Liver (tissue), 9 donors: ENCODE results near the gene NCLN. TPM values are rescaled to one million over a fixed set of nuclear protein-coding genes. Genes with fewer than 3 reads are reported as not detected.

Source experiments
- DNase-seq: peaks from one replicate; pipeline ENCODE4 v3.0.0-alpha.2; 2017; ENCODE audit warnings: low spot score
- H3K27ac ChIP-seq, 2 donors: one replicate each; pipeline ENCODE4 v1.7.0; 2013; ENCODE audit warnings: inconsistent platforms in 2 of 2, low read length in 2 of 2, control low read depth in 1 of 2, low read depth in 1 of 2, mild to moderate bottlenecking in 1 of 2
- H3K27me3 ChIP-seq, 4 donors: one replicate each; pipeline versions ENCODE4 v1.6.1 to v1.7.0; 2013; ENCODE audit warnings: low read length in 3 of 4, inconsistent platforms in 1 of 4, mild to moderate bottlenecking in 1 of 4, moderate library complexity in 1 of 4; ENCODE audit not compliant: control insufficient read depth in 4 of 4, insufficient read depth in 4 of 4
- H3K36me3 ChIP-seq, 4 donors: one replicate each; pipeline versions ENCODE4 v1.6.1 to v1.7.0; 2013; ENCODE audit warnings: low read length in 3 of 4, mild to moderate bottlenecking in 3 of 4, low read depth in 1 of 4, moderate library complexity in 1 of 4; ENCODE audit not compliant: control insufficient read depth in 4 of 4, insufficient read depth in 3 of 4
- H3K4me1 ChIP-seq, 4 donors: one replicate each; pipeline versions ENCODE4 v1.6.1 to v1.7.0; 2013; ENCODE audit warnings: low read length in 3 of 4, mild to moderate bottlenecking in 3 of 4, moderate library complexity in 1 of 4; ENCODE audit not compliant: control insufficient read depth in 4 of 4, insufficient read depth in 4 of 4
- H3K4me3 ChIP-seq, 3 donors: one replicate each; pipeline versions ENCODE4 v1.6.1 to v1.7.0; 2013; ENCODE audit warnings: low read length in 3 of 3, control low read depth in 1 of 3, low read depth in 1 of 3, mild to moderate bottlenecking in 1 of 3
- H3K9ac ChIP-seq, 2 donors: one replicate each; pipeline ENCODE4 v1.7.0; 2013; ENCODE audit warnings: low read length in 2 of 2, mild to moderate bottlenecking in 2 of 2, moderate library complexity in 2 of 2, control low read depth in 1 of 2, low read depth in 1 of 2
- H3K9me3 ChIP-seq, 4 donors: one replicate each; pipeline versions ENCODE4 v1.6.1 to v1.7.0; 2013; ENCODE audit warnings: low read length in 3 of 4; ENCODE audit not compliant: control insufficient read depth in 4 of 4
- CTCF ChIP-seq: fragments of 150-350 bp; IDR thresholded peaks from 2 replicates; pipeline ENCODE4 v1.5.1; 2017; ENCODE audit warnings: improper control_type of control experiment, low read depth, low read length; ENCODE audit not compliant: missing input control
- FOXA1 ChIP-seq: IDR thresholded peaks from 2 replicates; pipeline ENCODE4 v1.6.1; 2016; ENCODE audit warnings: antibody characterized with exemption
- GABPA ChIP-seq, 2 donors: IDR thresholded peaks in 1 of 2; conservative IDR thresholded peaks in 1 of 2; 2 replicates each; pipeline ENCODE4 v1.6.1; 2016; ENCODE audit warnings: antibody characterized with exemption in 2 of 2, mild to moderate bottlenecking in 1 of 2, moderate library complexity in 1 of 2
- HNF4A ChIP-seq, 2 donors: conservative IDR thresholded peaks; 2 replicates each; pipeline ENCODE4 v1.6.1; 2016; ENCODE audit warnings: antibody characterized with exemption in 2 of 2, mild to moderate bottlenecking in 2 of 2
- HNF4G ChIP-seq: IDR thresholded peaks from 2 replicates; pipeline ENCODE4 v1.6.1; 2016; ENCODE audit warnings: antibody characterized with exemption
- JUND ChIP-seq, 2 donors: IDR thresholded peaks; 2 replicates each; pipeline ENCODE4 v1.6.1; 2016; ENCODE audit warnings: antibody characterized with exemption in 2 of 2
- MAX ChIP-seq: IDR thresholded peaks from 2 replicates; pipeline ENCODE4 v1.6.1; 2016; ENCODE audit warnings: antibody characterized with exemption
- NR2F2 ChIP-seq: IDR thresholded peaks from 2 replicates; pipeline ENCODE4 v1.6.1; 2016; ENCODE audit warnings: antibody characterized with exemption
- RAD21 ChIP-seq, 2 donors: IDR thresholded peaks; 2 replicates each; pipeline ENCODE4 v1.6.1; 2016; ENCODE audit warnings: antibody characterized with exemption in 2 of 2, mild to moderate bottlenecking in 2 of 2
- RXRA ChIP-seq, 2 donors: IDR thresholded peaks; 2 replicates each; pipeline ENCODE4 v1.6.1; 2017 to 2018; ENCODE audit warnings: antibody characterized with exemption in 2 of 2, mild to moderate bottlenecking in 1 of 2
- SP1 ChIP-seq: IDR thresholded peaks from 2 replicates; pipeline ENCODE4 v1.6.1; 2018; ENCODE audit warnings: antibody characterized with exemption, mild to moderate bottlenecking
- TAF1 ChIP-seq: conservative IDR thresholded peaks from 2 replicates; pipeline ENCODE4 v1.6.1; 2016; ENCODE audit warnings: antibody characterized with exemption, mild to moderate bottlenecking
- YY1 ChIP-seq: IDR thresholded peaks from 2 replicates; pipeline ENCODE4 v1.6.1; 2016; ENCODE audit warnings: antibody characterized with exemption, mild to moderate bottlenecking
- ZBTB33 ChIP-seq: IDR thresholded peaks from 2 replicates; pipeline ENCODE4 v1.6.1; 2016; ENCODE audit warnings: antibody characterized with exemption
- WGBS: extraction: QIAGEN DNeasy Blood & Tissue Kit; methylation state at CpG from one replicate; pipeline ENCODE4 v1.1.7; 2013; 5-methylcytosine and 5-hydroxymethylcytosine counted together
- polyA plus RNA-seq, 2 donors: library from polyadenylated mRNA; stranded (reverse) in 1 of 2; unstranded in 1 of 2; fragments of 200-250 nt in 1 of 2; fragments of >200 nt in 1 of 2; fragmentation: Nextera tagmentation in 1 of 2; extraction: Ambion mirVana in 1 of 2; gene quantifications; one replicate each; pipeline versions ENCODE4 v1.2.1 to v1.2.3, GENCODE V29; 2013 to 2015
- total RNA-seq, 2 donors: library from RNA; depleted of rRNA; stranded (reverse); fragments of >200 nt; gene quantifications; one replicate each; pipeline ENCODE4 v1.2.3, GENCODE V29; 2014
- TF ChIP-seq, protein P1 (sequence below): IDR thresholded peaks from 2 replicates; pipeline ENCODE4 v1.6.1; 2016; ENCODE audit warnings: antibody characterized with exemption, mild to moderate bottlenecking
- TF ChIP-seq, protein P2 (sequence below): IDR thresholded peaks from 2 replicates; pipeline ENCODE4 v1.6.1; 2016; ENCODE audit warnings: antibody characterized with exemption
- donor health status: healthy.
- donor health status: healthy.
- donor health status: healthy.
- donor health status: healthy.
- donor health status: healthy.

NCLN gene
- total and polyA plus RNA-seq, 4 donors = 29.5 to 50.8 (median 38.4) TPM

GRCh38 chr19:3207461-3208242, 21.9 kb downstream of the NCLN start:
- H3K27me3 ChIP-seq = no peaks in the 10 kb centered on the region
- H3K27ac ChIP-seq = no peak overlapping the region
- WGBS = 94% methylated on average over 43 of the region's 43 CpGs
- no peak for DNase-seq
- H3K36me3 ChIP-seq = peaks cover 0 to 35% (median 12%) of the 10 kb centered on the region in 4 donors
- H3K4me3 ChIP-seq = no peak overlapping the region
- no peak overlapping the region for H3K9ac ChIP-seq
- no peaks in the 10 kb centered on the region for H3K4me1 ChIP-seq
- no peaks in the 10 kb centered on the region for H3K9me3 ChIP-seq
- TF ChIP-seq RAD21 (IDR thresholded peaks at IDR 0.05) (no peak), MAX (no peak), HNF4A (conservative IDR thresholded peaks at IDR 0.05) (no peak), SP1 (no peak), GABPA (IDR thresholded peaks at IDR 0.05 in 1 of 2, conservative IDR thresholded peaks at IDR 0.05 in 1 of 2) (no peak), TAF1 (no peak), YY1 (no peak), ZBTB33 (no peak), JUND (IDR thresholded peaks at IDR 0.05) (no peak), NR2F2 (no peak), FOXA1 (no peak), RXRA (IDR thresholded peaks at IDR 0.05) (no peak), HNF4G (no peak)
- TF ChIP-seq, protein P1, sequence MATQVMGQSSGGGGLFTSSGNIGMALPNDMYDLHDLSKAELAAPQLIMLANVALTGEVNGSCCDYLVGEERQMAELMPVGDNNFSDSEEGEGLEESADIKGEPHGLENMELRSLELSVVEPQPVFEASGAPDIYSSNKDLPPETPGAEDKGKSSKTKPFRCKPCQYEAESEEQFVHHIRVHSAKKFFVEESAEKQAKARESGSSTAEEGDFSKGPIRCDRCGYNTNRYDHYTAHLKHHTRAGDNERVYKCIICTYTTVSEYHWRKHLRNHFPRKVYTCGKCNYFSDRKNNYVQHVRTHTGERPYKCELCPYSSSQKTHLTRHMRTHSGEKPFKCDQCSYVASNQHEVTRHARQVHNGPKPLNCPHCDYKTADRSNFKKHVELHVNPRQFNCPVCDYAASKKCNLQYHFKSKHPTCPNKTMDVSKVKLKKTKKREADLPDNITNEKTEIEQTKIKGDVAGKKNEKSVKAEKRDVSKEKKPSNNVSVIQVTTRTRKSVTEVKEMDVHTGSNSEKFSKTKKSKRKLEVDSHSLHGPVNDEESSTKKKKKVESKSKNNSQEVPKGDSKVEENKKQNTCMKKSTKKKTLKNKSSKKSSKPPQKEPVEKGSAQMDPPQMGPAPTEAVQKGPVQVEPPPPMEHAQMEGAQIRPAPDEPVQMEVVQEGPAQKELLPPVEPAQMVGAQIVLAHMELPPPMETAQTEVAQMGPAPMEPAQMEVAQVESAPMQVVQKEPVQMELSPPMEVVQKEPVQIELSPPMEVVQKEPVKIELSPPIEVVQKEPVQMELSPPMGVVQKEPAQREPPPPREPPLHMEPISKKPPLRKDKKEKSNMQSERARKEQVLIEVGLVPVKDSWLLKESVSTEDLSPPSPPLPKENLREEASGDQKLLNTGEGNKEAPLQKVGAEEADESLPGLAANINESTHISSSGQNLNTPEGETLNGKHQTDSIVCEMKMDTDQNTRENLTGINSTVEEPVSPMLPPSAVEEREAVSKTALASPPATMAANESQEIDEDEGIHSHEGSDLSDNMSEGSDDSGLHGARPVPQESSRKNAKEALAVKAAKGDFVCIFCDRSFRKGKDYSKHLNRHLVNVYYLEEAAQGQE = no peak
- TF ChIP-seq, protein P2, sequence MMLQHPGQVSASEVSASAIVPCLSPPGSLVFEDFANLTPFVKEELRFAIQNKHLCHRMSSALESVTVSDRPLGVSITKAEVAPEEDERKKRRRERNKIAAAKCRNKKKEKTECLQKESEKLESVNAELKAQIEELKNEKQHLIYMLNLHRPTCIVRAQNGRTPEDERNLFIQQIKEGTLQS = no peak

DNA sequence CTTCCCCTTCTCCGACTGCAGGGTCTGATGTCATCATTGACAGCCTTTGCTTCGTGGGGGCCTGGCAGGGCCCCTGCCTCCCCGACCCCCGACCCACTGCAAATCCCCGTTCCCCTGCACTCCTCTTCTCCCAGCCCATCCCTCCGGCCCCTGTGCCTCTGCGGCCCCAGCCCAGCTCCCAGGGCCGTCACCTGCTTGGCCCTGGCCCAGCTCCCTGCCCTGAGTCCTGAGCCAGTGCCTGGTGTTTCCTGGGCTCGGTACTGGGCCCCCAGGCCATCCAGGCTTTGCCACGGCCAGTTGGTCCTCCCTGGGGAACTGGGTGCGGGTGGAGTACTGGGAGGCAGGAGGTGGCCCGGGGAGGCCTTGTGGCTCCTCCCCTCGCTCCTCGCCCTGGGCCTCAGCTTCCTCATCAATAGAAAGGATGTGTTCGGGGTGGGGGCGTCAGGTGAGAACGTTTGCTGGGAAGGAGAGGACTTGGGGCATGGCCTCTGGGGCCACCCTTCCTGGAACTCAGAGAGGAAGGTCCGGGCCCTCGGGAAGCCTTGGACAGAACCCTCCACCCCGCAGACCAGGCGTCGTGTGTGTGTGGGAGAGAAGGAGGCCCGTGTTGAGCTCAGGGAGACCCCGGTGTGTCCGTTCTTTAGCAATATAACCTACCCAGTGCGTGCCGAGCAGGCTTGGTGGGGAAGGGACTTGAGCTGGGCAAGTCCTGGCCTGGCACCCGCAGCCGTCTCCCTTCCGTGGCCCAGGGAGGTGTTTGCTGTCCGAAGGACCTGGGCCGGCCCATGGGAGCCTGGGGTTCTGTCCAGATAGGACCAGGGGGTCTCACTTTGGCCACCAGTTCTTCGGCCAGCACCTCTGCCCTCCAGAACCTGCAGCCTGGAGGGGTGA, 22.8 kb downstream of the NCLN start:
- Histone ChIP-seq H3K9ac (no peak overlapping the region), H3K27ac (no peak overlapping the region), H3K4me3 (no peak overlapping the region), H3K27me3 (no peaks in the 10 kb centered on the region), H3K36me3 (peaks cover 0 to 32% (median 12%) of the 10 kb centered on the region in 4 donors), H3K9me3 (no peaks in the 10 kb centered on the region), H3K4me1 (no peaks in the 10 kb centered on the region)
- no peak for TF ChIP-seq SP1
- no peak for TF ChIP-seq RAD21 (IDR thresholded peaks at IDR 0.05)
- no peak for TF ChIP-seq TAF1
- no peak for TF ChIP-seq HNF4A (conservative IDR thresholded peaks at IDR 0.05)
- no peak for TF ChIP-seq CTCF
- TF ChIP-seq, protein P1 = no peak
- TF ChIP-seq NR2F2 = no peak
- WGBS = 93% methylated on average over 33 of the region's 33 CpGs
- DNase-seq = no peak
